Vagina (tissue), 2 donors: ENCODE results near the gene CD151. TPM values are rescaled to one million over a fixed set of nuclear protein-coding genes. Genes with fewer than 3 reads are reported as not detected.

ENCODE experiments used
- DNase-seq, 2 donors: peaks; one replicate each; pipeline ENCODE4 v3.0.0-alpha.2; 2017; ENCODE audit errors: extremely low spot score in 2 of 2
- H3K27ac ChIP-seq: fragments of 200-600 bp; sonication (generic); one replicate; pipeline ENCODE4 v1.5.1; 2019
- H3K27me3 ChIP-seq: fragments of 200-600 bp; sonication (generic); one replicate; pipeline ENCODE4 v1.5.1; 2019
- H3K36me3 ChIP-seq, 2 donors: fragments of 200-600 bp; sonication (generic); one replicate each; pipeline ENCODE4 v1.5.1; 2017 to 2019
- H3K4me1 ChIP-seq: fragments of 200-600 bp; sonication (generic); one replicate; pipeline ENCODE4 v1.5.1; 2019
- H3K4me3 ChIP-seq, 2 donors: fragments of 200-600 bp; sonication (generic); 1 replicate in 1 of 2; 2 replicates in 1 of 2; pipeline ENCODE4 v1.5.1; 2016 to 2019
- H3K9me3 ChIP-seq: fragments of 200-600 bp; sonication (generic); one replicate; pipeline ENCODE4 v1.5.1; 2019
- CTCF ChIP-seq, 3 experiments: fragments of 450-650 bp in 2 of 3; fragments of 200-600 bp in 1 of 3; sonication (generic) in 1 of 3; IDR thresholded peaks; one replicate each; pipeline ENCODE4 v1.5.1; 2017 to 2019; ENCODE audit warnings: antibody characterized with exemption in 3 of 3, mild to moderate bottlenecking in 2 of 3, moderate library complexity in 2 of 3
- POLR2A ChIP-seq, 2 donors: fragments of 450-650 bp; IDR thresholded peaks; one replicate each; pipeline ENCODE4 v1.6.1; 2017; ENCODE audit warnings: antibody characterized with exemption in 2 of 2, mild to moderate bottlenecking in 2 of 2, moderate library complexity in 2 of 2
- POLR2AphosphoS5 ChIP-seq, 2 donors: sonication (generic); formaldehyde crosslinking; IDR thresholded peaks; one replicate each; pipeline ENCODE4 v1.9.0; 2017; ENCODE audit warnings: antibody characterized with exemption in 2 of 2, mild to moderate bottlenecking in 2 of 2, low read depth in 1 of 2; ENCODE audit not compliant: insufficient read depth in 1 of 2
- intact Hi-C: fragments of 100-400 bp; cut with DNase I; formaldehyde crosslinking; loops from one replicate; pipeline ENCODE4 v1.15.1; 2023
- total RNA-seq: library from RNA; depleted of rRNA; stranded (reverse); fragments of >200 nt; gene quantifications from one replicate; pipeline ENCODE4 v1.2.3, GENCODE V29; 2016

The CD151 gene
- total RNA-seq, 1 donor from 2014 or later, result 150 TPM

GRCh38 chr11:837189-837989 lies 4.6 kb downstream of the CD151 start:
- Histone ChIP-seq H3K4me1 (peaks cover 81% of the 10 kb centered on the region), H3K36me3 (peaks cover 0 to 48% of the 10 kb centered on the region in 2 donors), H3K4me3 (no peak overlapping the region), H3K27ac (no peak overlapping the region), H3K9me3 (no peaks in the 10 kb centered on the region), H3K27me3 (no peaks in the 10 kb centered on the region)
- intact Hi-C loops, result no loop called here
- TF ChIP-seq CTCF (IDR thresholded peaks at IDR 0.05) (no peak), POLR2AphosphoS5 (IDR thresholded peaks at IDR 0.05; ENCODE audit: insufficient read depth in 1 of 2, low read depth in 1 of 2) (no peak), POLR2A (IDR thresholded peaks at IDR 0.05) (no peak)
- DNase-seq, result no peak

GRCh38 chr11:837990-838307 lies 5.2 kb downstream of the CD151 start:
- Histone ChIP-seq H3K36me3 (peaks cover 0 to 48% of the 10 kb centered on the region in 2 donors), H3K4me3 (no peak overlapping the region), H3K27me3 (no peaks in the 10 kb centered on the region), H3K4me1 (peaks cover 81% of the 10 kb centered on the region), H3K27ac (no peak overlapping the region), H3K9me3 (no peaks in the 10 kb centered on the region)
- DNase-seq, result no peak
- TF ChIP-seq POLR2AphosphoS5 (IDR thresholded peaks at IDR 0.05; ENCODE audit: insufficient read depth in 1 of 2, low read depth in 1 of 2), result no peak
- no peak for TF ChIP-seq CTCF (IDR thresholded peaks at IDR 0.05)
- no peak for TF ChIP-seq POLR2A (IDR thresholded peaks at IDR 0.05)
- intact Hi-C loops, result no loop called here

GRCh38 chr11:838441-839279 lies 5.9 kb downstream of the CD151 start:
- Histone ChIP-seq H3K4me3 (no peak overlapping the region), H3K9me3 (no peaks in the 10 kb centered on the region), H3K36me3 (peaks cover 0 to 48% of the 10 kb centered on the region in 2 donors), H3K27me3 (no peaks in the 10 kb centered on the region), H3K4me1 (peaks cover 83% of the 10 kb centered on the region), H3K27ac (no peak overlapping the region)
- intact Hi-C loops, result no loop called here
- TF ChIP-seq POLR2A (IDR thresholded peaks at IDR 0.05) (no peak), CTCF (IDR thresholded peaks at IDR 0.05) (no peak), POLR2AphosphoS5 (IDR thresholded peaks at IDR 0.05; ENCODE audit: insufficient read depth in 1 of 2, low read depth in 1 of 2) (no peak)
- no peak for DNase-seq

GRCh38 chr11:839280-839623 lies 6.5 kb downstream of the CD151 start:
- Histone ChIP-seq H3K36me3 (peaks cover 0 to 48% of the 10 kb centered on the region in 2 donors), H3K27ac (no peak overlapping the region)

More at GRCh38 chr11:839280-839623, 6.5 kb downstream of the CD151 start:
- intact Hi-C loops, result no loop called here
- Histone ChIP-seq H3K27me3 (no peaks in the 10 kb centered on the region), H3K4me3 (no peak overlapping the region), H3K9me3 (no peaks in the 10 kb centered on the region), H3K4me1 (peaks cover 83% of the 10 kb centered on the region)
- no peak for TF ChIP-seq POLR2A (IDR thresholded peaks at IDR 0.05)
- TF ChIP-seq CTCF (IDR thresholded peaks at IDR 0.05), result no peak
- no peak for TF ChIP-seq POLR2AphosphoS5 (IDR thresholded peaks at IDR 0.05; ENCODE audit: insufficient read depth in 1 of 2, low read depth in 1 of 2)
- no peak for DNase-seq
